Naive B cell (primary cell): Measurements from ENCODE around the gene SEC31A. TPM values are rescaled to one million over a fixed set of nuclear protein-coding genes. Genes with fewer than 3 reads are reported as not detected.

ENCODE experiments used
- ATAC-seq, 2 donors: fragments of 150-1000 bp; cut with Tn5 transposase; 2 replicates each; pipeline ENCODE4 v1.10.0; 2021; ENCODE audit warnings: low read depth in 2 of 2, mild to moderate bottlenecking in 2 of 2, moderate library complexity in 2 of 2
- DNase-seq: peaks from one replicate; pipeline ENCODE4 v3.0.0; 2022
- H3K27ac Mint-ChIP-seq, 6 donors: one replicate each; pipeline ENCODE4 v1.8.0; 2020 to 2022; ENCODE audit warnings: mild to moderate bottlenecking in 6 of 6, mixed read lengths in 6 of 6, moderate library complexity in 5 of 6, inconsistent platforms in 2 of 6
- H3K27me3 Mint-ChIP-seq, 3 donors: one replicate each; pipeline ENCODE4 v1.8.0; 2021 to 2022; ENCODE audit warnings: mixed read lengths in 3 of 3, mild to moderate bottlenecking in 1 of 3
- H3K36me3 Mint-ChIP-seq, 2 donors: one replicate each; pipeline ENCODE4 v1.8.0; 2020 to 2022; ENCODE audit warnings: mixed read lengths in 2 of 2, inconsistent platforms in 1 of 2, mild to moderate bottlenecking in 1 of 2
- H3K4me1 Mint-ChIP-seq, 3 donors: one replicate each; pipeline ENCODE4 v1.8.0; 2020 to 2022; ENCODE audit warnings: mixed read lengths in 3 of 3, inconsistent platforms in 1 of 3, mild to moderate bottlenecking in 1 of 3, moderate library complexity in 1 of 3
- H3K4me3 Mint-ChIP-seq, 8 donors: one replicate each; pipeline ENCODE4 v1.8.0; 2020 to 2022; ENCODE audit warnings: mild to moderate bottlenecking in 8 of 8, mixed read lengths in 8 of 8, moderate library complexity in 8 of 8, inconsistent platforms in 2 of 8
- H3K9me3 Mint-ChIP-seq, 7 donors: one replicate each; pipeline ENCODE4 v1.8.0; 2020 to 2022; ENCODE audit warnings: mixed read lengths in 7 of 7, mild to moderate bottlenecking in 5 of 7, inconsistent platforms in 2 of 7, moderate library complexity in 1 of 7
- polyA plus RNA-seq, 6 donors: library from polyadenylated mRNA; unstranded; fragments of 300-500 nt; fragmentation: Illumina TruSeq; gene quantifications; one replicate each; pipeline ENCODE4 v1.2.3, GENCODE V29; 2021; ENCODE audit warnings: low read depth in 6 of 6

SEC31A gene
- polyA plus RNA-seq, 6 donors from 2014 or later, result 131 to 183 (median 139) TPM

DNA sequence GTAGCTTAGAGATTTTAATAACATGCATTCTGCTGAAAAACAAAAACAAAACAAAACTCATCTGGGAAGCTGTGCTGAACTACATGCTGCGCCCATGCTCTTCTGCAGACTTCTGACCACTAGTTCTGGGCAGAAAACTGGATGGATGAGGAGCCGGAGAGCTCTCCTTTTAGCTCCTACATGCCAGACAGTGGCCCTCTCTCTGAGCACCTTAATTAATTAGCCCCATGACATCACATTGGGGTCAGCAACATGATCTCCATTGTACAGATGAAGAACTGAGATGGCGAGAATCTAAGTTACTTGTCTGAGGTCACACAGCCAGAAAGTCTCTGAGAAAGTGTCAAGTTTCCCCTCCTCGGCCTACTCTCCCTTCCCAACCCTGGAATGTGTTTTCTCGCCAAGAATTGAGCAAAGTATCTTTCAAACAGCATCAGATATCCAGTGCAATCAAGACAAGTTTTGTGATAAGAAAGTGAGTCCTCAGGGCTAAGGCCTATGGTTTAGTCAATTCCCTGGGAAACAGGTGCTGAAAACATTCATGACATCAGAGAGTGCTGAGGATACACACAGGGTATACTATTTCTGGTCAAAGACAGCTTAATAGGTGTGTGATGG is 113.9 kb downstream of the SEC31A start:
- Mint-ChIP-seq H3K9me3 (peaks cover 0 to 2% (median 0%) of the 10 kb centered on the region in 7 donors), H3K4me3 (no peak overlapping the region), H3K27ac (peak overlapping the region in 2 of 6 donors; percentile 34 to 54), H3K27me3 (peaks cover 0 to 9% (median 0%) of the 10 kb centered on the region in 3 donors), H3K4me1 (no peaks in the 10 kb centered on the region), H3K36me3 (no peaks in the 10 kb centered on the region)
- DNase-seq (no peak), ATAC-seq (no peak)

DNA sequence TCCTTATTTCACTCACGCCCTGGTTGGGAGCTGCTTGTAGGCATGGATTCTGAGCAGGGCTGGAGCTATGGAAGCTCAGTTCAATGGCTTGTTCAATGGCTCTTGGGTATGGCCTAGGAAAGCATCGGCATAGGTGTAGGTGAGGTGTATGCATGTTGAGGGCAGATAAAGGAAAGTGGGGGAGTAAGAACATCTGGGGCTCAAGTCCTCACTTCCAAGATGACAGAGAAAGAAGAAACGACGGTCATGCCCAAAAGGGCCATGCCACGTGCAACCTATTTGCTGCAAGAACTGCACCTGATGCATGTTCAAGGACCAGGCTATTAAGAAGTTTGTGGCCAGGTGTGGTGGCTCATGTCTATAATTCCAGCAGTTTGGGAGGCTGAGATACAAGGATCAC is 115.7 kb downstream of the SEC31A start:
- DNase-seq, result no peak
- H3K4me1 Mint-ChIP-seq, result no peaks in the 10 kb centered on the region
- no peak overlapping the region for H3K4me3 Mint-ChIP-seq
- no peaks in the 10 kb centered on the region for H3K36me3 Mint-ChIP-seq
- H3K9me3 Mint-ChIP-seq, result peaks cover 0 to 2% (median 0%) of the 10 kb centered on the region in 7 donors
- H3K27me3 Mint-ChIP-seq, result peaks cover 0 to 9% (median 0%) of the 10 kb centered on the region in 3 donors
- no peak overlapping the region for H3K27ac Mint-ChIP-seq
- ATAC-seq, result no peak

DNA sequence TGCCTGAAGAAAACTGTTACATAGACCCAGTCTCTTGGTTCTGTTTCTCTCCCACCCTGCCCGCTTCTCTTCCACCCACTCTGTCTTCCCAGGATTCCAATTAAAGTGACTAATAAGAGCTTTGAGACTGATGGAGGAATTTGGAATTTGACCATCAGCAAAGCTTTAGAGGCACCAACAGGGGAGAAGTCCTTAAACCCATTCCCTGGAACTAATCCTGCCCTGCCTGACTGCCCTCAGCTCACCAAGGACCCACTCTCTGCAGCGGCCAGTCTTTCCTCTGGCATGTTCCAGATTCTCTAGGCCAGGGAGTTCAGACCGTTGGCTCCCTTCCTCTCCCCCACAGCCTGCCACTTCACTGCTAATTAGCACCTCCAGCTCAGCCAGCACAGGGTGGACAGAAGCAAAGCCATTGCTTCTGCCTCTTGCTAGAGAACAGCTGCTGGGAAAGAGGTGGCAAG is 116.2 kb downstream of the SEC31A start:
- Mint-ChIP-seq H3K27ac (no peak overlapping the region), H3K36me3 (no peaks in the 10 kb centered on the region)

DNA sequence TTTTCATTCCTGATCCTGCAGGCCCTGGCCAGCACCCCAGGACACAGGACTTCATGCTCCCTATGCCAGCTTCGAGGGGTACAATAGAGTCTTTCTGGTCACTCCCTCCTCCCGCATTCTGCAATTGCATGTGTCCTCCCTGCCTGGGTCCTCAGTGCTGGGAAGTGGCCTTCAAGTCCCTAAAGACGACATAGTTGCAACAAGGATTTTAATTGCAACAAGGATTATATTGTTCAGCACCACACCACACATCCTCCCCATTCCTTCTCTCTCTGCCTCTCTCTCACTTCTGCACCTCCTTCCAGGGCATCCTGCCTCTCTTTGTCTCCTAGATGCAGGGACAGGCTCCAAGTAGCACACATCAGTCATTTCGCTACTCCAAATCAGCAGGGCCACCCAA is 117.9 kb downstream of the SEC31A start:
- no peak for DNase-seq
- Mint-ChIP-seq H3K27ac (no peak overlapping the region), H3K4me1 (no peaks in the 10 kb centered on the region), H3K9me3 (peaks cover 0 to 2% (median 0%) of the 10 kb centered on the region in 7 donors), H3K4me3 (no peak overlapping the region), H3K27me3 (peaks cover 0 to 9% (median 0%) of the 10 kb centered on the region in 3 donors), H3K36me3 (no peaks in the 10 kb centered on the region)
- no peak for ATAC-seq

More for the DNA sequence above, 116.2 kb downstream of the SEC31A start:
- no peak overlapping the region for H3K4me3 Mint-ChIP-seq
- ATAC-seq, result no peak
- peaks cover 0 to 2% (median 0%) of the 10 kb centered on the region in 7 donors for H3K9me3 Mint-ChIP-seq
- DNase-seq, result no peak
- no peaks in the 10 kb centered on the region for H3K4me1 Mint-ChIP-seq
- H3K27me3 Mint-ChIP-seq, result peaks cover 0 to 9% (median 0%) of the 10 kb centered on the region in 3 donors

DNA sequence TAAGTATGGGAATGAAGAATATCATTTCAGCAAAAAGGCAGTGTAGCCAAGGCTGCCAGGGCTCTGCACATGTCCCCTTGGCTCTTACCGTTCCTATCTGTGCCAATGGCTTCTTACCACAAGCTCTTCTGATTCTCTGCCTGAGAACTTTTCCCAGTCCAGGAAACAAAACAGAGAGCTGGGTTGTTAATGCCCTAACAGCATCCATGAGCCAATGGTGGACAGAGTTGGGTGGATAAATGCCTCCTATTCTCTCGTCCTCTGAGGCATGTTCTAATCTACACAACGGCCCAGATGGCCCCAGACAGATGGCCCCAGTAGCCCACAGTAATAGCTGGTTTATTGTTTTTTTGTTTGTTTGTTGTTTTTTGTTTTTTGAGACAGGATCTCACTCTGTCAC is 120.3 kb downstream of the SEC31A start:
- Mint-ChIP-seq H3K27ac (no peak overlapping the region), H3K4me3 (no peak overlapping the region), H3K36me3 (peaks cover 10 to 16% of the 10 kb centered on the region in 2 donors), H3K4me1 (no peaks in the 10 kb centered on the region), H3K9me3 (peaks cover 9 to 18% (median 14%) of the 10 kb centered on the region in 7 donors), H3K27me3 (peaks cover 0 to 9% (median 0%) of the 10 kb centered on the region in 3 donors)
- no peak for DNase-seq
- no peak for ATAC-seq

Other genes starting within 250 kb of the SEC31A start
- gene SCD5, start 92.4 kb downstream of the SEC31A start, polyA plus RNA-seq, result under 1 TPM in 3 of 6 donors, not detected in 3; 0.09 to 0.15 (median 0.10) TPM
- gene THAP9, start 9.6 kb upstream of the SEC31A start, polyA plus RNA-seq, result 1 to 10 TPM in 5 of 6 donors, under 1 TPM in 1; 0.52 to 6.3 (median 3.1) TPM
- gene LIN54, start 119.7 kb upstream of the SEC31A start, polyA plus RNA-seq, result 1 to 10 TPM; 3.1 to 8.4 (median 7.8) TPM
- gene COPS4, start 144.0 kb upstream of the SEC31A start, polyA plus RNA-seq, result 10 to 100 TPM; 40.1 to 74.5 (median 49.2) TPM
- gene PLAC8, start 223.6 kb upstream of the SEC31A start, polyA plus RNA-seq, result 1,000 to 10,000 TPM in 3 of 6 donors, 100 to 1,000 TPM in 3; 826 to 1,431 (median 949) TPM